CD1c-positive myeloid dendritic cell (primary cell): Measurements from ENCODE around the gene TMEM92.

Source experiments
- DNase-seq: peaks from one replicate; pipeline ENCODE4 v3.0.0-alpha.2; 2016; ENCODE audit errors: extremely low spot score

Gene TMEM92

DNA sequence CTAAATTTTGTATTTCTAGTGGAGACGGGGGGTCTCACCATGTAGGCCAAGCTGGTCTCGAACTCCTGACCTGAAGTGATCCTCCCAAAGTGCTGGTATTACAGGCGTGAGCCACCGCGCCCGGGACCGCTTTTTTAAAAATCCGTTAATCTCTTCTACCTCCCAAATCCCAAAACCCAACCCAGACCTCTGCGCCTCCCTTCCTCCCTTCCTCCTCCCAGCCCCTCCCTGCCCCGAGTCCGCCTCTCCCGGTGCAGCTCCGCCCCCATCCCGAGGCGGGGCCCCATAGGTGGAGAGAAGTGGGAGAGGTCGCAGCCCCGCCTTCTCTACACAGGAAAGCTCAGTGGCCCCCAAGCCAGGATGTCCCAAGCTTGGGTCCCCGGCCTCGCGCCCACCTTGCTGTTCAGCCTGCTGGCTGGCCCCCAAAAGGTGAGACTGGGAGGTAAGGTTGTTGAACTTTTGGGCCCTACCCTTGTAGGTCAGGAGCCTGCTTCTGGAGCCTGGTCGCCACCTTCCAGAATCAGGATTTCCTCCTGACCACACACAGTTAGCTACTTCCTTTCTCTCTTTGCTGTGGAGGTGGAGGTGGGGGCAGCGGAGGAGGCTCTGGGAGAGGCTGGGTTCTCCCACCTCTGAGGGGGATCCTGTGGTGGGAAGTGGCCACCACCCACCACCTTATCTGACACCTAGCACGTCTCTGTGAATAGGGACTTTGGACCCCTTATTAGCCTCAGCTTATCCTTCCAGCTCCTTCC, at the start of gene TMEM92:
TSS of gene TMEM92 (plus strand) at position 325 of the 755 bp plus-strand sequence. CDS start at position 361, 36 bp downstream.
- peak; percentile 9 for DNase-seq

DNA sequence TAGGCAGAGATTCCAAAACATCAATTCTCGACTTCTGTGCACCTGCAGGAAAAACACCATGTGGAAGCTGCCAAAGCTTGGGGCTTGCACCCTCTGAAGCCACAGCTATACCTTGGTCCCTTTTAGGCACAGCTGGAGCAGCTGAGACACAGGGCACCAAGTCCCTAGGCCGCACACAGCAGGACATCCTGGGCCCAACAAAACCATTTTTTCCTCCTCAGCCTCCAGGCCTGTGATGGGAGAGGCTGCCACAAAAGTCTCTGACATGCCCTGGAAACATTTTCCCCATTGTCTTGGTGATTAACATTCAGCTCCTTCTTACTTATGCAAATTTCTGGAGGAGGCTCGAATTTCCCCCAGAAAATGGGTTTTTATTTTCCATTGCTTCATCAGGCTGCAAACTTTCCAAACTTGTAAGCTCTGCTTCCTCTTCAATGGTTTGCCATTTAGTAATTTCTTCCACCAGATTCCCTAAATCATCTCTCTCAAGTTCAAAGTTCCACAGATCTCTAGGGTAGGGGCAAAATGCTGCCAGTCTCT, 48.5 kb upstream of the TMEM92 start:
- no peak for DNase-seq

DNA sequence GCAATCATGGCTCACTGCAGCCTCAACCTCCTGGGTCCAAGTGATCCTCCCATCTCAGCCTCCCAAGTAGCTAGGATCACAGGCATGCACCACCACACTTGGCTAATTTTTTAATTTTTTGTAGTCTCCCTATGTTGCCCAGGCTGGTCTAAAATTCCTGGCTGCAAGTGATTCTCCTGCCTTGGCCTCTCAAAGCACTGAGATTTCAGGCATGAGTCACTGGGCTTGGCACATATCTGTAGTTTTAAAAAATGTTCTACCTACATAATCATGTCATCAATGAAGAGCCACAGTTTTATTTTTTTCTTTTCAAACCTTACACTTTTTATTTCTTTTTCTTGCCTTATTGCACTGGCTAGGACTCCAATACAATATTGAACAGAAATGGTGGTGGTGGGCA, 39.7 kb upstream of the TMEM92 start:
- DNase-seq: no peak

DNA sequence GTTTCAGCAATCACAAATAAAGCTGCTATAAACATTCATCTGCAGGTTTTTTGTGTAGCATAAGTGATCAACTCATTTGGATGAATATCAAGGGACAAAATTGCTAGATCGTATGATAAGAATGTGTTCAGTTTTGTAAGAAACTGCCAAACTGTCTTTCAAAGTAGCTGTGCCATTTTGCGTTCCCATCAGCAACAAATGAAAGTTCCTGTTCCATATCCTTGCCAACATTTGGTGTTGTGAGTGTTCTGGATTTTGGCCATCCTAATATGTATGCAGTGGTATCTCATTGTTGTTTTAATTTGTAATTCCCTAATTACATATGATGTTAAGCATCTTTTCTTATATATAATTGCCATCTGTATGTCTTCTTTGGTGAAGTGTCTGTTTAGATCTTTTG, 36.4 kb upstream of the TMEM92 start:
- DNase-seq: no peak

DNA sequence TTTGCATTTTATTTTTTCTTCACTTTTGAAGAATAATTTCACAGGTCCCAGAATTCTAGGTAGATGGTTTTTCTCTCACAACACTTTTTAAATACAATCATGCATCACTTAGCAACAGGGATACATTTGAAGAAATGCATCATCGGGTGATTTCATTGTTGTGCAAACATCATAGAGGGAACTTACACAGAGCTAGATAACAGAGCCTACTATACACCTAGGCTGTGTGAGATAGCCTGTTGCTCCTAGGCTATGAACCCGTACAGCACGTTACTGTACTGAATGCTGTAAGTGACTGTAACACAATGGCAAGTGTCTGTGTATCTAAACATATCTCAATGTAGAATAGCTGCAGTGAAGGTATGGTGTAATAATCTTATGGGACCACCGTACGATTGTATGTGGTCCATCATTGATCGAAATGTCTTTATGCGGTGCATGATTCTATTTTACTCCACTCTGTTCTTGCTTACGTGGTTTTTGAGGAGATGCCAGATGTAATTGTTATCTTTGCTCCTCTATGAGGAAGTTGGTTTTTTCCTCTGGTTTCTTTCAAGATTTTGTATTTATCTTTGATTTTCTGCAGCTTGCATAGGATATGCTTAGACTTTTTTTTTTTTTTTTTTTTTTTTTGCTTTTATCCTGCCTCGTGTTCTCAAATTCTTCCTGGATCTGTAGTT, 35.5 kb upstream of the TMEM92 start:
- DNase-seq: no peak

DNA sequence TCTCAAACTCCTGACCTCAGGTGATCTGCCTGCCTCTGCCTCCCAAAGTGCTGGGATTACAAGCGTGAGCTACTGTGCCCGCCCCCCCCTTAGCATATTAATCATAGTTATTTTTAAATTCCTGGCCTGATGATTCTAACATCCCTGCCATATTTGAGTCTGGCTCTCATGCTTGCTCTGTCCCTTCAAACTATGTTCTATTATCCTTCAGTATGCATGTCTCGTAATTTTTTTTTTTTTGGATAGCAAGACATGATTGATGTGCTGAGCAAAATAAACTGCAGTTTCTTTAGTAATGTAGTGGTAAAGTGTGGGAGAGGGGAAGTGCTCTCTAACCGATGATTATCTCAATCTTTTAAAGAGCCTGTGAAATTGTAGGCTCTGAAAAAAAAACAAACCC, 34.3 kb upstream of the TMEM92 start:
- no peak for DNase-seq

DNA sequence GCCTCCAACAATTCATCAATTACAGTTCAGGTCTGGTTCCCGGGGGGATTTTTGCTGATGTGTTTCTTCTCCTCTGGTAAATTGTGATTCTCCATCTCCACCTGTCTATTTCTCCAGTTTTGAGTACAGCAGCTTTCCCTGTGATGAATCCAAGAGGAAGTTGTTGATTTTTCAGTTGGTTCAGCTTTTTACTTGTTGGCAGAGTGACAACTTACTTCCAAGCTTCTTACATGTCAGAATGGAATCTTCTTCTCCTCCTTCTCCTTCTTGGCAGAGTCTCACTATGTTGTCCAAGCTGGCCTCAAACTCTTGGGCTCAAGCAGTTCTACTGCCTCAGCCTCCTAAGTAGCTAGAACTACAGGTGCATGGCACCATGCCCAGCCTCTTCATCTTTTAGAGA, 33.4 kb upstream of the TMEM92 start:
- DNase-seq: no peak

DNA sequence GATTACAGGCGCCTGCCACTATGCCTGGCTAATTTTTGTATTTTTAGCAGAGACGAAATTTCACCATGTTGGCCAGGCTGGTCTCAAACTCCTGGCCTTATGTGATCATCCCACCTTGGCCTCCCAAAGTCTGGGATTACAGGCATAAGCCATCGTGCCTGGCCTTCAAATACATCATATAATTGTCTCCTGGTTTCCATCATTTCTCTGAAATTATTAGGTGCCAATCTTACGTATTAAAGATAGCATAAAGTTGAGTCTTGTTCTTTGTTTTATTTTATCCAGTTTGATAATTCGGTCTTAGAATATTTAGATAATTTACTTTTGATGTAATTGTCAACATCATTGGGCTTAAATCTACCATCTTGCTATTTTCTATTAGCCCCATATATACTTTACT, 32.8 kb upstream of the TMEM92 start:
- DNase-seq: no peak

DNA sequence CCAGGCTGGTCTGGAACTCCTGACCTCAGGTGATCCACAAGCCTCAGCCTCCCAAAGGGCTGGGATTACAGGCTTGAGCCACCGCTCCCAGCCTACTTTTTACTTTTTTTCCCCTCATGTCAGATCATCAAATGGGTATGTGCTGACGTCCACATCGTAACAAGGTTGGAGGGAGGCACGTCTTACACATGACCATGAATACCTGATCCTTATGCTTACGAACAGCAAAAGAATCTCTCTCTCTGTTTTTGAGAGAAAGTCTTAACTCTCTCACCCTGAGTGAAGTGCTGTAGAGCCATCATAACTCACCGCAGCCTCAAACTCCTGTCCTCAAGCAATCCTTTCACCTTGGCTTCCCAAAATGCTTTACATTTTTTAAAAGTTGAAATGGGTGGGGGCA, 29.5 kb upstream of the TMEM92 start:
- DNase-seq: no peak

DNA sequence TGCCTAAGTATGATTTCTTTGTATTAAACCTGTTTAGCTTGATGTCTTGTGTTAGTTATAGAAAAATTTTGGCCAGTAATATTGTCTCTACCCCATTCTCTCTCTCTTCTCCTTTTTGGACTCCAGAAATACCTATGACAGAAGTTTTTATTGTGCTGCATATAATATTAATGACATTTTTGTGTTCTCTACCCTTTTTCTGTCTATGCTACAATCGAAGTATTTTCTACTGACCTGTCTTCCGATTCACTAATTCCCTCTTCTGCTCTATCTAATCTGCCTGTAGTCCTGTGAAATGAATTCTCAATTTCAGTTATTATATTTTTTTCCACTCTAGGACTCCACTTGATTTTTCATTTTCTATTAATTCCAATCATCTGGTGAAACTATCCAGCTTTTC, 26.0 kb upstream of the TMEM92 start:
- DNase-seq: no peak

DNA sequence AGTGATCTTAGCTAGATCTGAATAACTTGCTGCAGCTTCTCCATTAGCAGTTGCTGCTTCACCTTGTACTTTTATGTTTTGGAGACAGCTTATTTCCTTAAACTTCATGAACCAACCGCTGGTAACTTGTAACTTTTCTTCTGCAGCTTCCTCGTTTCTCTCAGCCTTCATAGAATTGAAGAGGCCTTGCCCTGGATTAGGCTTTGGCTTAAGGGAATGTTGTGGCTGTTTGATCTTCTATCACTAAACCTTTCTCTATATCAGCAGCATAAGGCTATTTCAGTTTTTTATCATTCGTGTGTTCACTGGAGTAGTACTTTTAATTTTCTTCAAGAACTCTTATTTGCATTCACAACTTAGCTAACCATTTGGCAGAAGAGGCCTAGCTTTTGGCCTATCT, 21.5 kb upstream of the TMEM92 start:
- DNase-seq: no peak

DNA sequence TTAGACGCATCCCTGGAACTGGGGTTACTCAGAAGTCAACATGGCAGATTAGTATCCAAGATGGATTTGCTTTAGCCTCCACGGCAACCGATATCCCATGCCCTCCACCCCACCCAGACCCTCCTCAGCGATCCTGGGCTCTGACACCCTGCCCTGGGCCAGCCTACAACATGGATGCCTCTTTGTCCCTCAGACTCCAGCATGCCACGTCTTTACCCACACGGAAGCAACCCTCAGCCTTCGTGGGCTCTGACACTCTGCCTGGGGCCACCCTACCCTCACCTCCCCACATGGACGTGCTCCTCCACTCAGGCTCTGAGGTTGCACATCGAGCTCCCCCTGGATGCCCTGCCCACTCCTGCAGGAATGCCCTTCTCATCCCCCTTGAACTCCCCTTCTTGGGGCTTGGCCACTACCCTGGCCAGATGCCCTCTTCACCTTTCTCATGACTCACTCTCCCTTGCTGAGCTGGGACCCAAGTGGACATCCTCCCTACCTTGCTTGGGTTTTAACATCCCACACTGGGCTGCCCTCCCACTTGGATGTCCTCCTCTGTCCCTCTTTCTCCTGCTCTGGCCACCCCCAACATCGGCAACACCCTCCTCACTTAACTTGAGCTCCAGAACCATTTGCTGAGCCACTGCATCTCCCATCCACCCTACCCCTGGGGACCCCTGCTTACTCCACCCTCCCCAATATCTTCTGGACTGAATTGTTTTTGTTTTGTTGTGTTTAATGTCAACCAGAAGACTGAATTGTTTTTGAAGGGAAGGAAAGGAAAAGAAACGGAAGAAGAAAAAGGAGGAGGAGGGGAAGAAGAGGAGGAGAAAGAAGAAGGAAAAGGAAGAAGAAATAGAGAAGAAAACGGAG, 18.3 kb upstream of the TMEM92 start:
- no peak for DNase-seq

DNA sequence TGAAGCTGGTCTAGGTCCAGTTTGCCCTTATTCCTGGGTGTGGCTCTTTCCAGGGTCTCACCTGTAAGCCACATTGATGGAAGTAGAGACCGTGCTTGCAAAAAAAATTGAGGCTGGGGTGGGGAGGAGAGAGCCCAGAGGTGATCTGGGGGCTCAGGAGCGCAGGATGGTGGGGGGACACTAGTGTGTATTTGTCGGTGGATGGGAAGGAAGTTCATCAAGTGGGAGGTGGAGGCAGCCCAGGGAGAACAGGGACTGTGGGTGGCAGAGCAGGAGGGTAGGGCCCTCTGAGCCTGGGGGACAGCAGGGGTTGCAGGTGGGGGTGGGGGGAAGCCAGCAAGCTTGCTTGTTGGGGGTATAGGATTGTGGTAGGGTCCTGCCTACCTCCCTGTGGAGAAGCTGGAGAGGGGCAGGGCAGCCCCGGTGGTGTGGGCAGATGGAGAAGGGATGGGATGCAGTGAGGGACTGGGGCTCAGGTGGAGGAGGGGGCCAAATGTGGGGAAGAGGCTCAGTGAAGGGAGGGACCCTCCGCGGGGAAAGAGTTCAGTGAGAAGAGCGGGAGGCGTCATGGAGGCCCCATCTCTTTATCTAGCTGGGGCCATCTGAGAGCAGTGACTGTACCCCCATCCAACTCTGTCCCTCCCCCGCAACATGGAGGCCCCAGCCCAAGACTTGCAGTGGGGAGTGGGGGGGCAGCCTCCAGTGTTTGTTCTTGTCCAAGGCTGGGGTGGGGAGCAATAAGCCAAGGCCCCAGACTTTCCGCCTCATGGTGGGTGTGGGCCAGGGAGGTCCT, 17.2 kb upstream of the TMEM92 start:
- DNase-seq: no peak

DNA sequence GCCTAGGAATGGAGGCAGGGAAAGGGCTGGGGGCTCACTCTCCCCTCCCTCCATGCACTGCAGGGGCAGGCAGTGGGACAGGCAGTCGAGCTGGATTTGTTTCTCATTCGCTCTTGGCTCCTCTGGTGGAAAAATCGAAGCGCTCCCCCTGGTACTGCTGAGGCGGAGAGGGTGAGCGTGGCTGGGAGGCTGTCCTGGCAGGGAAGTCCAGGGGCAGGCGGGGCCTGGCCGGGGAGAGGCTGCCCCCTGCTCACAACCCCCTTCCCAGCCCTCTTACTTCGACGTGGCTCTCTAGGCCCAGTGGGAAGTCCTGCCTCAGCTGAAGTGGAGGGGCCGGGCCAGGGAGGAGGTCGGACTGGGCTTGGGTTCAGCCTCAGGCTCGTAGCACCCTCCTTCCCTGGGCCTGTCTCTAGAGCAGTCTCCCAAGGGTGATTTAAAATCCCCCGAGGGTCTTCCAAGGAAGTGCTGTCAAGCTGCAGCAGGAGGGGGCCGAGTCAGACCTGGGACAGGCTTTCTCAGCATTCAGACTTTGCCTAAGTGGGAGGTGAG, 16.5 kb upstream of the TMEM92 start:
- DNase-seq: no peak

DNA sequence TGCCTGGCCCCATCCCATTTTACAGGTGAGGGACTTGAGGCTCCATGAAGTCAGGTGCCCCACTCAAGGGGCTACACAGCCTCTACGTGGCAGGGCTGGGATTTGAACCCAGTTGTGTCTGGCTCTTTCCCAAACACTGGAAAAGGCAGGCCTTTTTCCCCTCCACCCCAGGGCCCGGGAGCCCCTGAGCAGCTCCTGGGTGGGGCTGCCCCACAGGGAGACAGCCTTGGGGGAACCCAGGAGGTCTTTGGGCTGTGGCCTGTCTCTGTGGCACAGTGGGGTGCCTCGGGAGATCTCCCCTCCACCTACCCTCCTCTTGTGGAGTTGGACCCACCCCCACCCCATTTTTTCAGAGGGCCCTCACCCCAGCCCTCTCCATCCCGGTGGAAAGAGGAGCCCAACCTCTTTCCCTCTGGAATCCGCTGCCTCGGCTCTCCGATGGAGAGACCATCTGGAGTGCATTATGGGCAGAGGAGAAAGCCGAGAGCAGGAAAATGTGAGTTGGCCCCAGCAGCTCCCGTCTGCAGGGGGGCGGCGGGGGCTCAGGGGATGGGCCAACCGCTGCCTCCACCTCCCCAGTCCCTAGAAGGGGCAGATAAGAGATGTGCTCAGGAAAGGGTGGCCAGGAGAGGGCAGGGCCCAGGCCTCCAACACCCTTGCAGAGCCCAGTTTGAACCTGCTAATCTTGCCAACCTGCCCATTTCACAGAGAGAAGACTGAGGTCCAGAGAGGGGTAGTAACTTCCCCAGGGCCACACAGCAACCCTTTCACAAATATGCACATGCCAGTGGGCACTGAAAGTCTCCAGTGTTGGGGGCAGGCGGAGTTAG, 15.4 kb upstream of the TMEM92 start:
- no peak for DNase-seq

DNA sequence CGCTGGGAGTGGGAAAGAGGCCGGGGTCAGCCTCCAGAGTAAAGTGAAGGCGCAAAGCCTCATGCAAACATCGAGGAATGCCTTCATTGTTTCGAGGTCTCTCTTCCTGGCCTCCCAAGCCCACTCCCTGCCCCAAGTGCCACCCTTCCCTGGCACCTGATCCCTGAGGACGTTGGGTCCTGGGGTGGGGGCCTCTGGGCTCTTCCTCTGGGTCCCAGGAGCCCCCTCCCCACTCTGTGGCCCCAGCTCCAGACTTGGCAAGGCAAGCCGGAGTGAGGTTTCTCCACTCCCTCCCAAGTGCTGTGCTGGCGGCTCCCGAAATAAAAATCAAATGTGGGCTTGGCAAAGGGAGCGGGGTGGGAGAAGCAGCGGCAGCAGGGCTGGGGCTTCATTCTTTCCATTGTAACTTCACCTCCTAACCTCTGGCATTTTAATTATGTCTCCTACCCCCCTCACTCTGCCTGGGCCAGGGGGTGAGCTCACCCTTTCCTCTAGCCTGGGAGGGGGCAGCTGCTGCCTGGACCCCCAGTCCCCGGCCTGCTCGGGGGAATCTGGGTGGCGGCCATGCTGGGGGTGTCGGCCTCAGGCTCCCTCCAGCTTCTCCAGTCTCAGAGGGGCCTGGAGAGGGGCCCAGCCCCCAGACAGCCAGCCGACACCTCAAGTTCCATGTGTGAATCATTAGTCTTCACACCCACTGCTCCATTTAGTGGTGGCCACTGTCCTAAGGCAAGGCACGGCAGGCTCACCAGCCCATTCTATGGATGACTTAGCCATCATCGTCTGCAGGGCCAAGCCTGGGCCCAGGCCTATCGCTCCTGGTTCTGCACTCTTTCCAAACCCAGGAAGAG, 14.6 kb upstream of the TMEM92 start:
- DNase-seq: no peak

DNA sequence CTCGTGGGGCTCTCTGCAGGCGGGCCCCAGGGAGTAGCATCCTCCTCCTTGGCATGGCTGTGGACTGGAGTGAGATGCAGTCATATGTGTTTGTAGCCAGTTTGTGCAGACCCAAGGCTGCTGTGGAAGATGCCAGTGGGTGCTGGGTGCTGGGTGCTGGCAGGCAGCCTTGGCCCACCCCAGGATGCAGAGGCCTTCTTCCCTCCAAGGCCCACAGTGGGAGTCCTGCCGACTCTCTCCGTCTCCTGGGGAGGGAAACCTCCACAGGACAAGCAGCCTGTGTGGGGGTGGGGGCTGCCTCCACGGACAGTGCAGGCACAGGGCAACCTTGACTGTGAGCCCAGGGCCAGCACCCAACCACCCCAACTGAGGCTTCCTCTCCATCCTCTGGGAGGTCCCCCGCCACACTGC, 13.8 kb upstream of the TMEM92 start:
- no peak for DNase-seq

DNA sequence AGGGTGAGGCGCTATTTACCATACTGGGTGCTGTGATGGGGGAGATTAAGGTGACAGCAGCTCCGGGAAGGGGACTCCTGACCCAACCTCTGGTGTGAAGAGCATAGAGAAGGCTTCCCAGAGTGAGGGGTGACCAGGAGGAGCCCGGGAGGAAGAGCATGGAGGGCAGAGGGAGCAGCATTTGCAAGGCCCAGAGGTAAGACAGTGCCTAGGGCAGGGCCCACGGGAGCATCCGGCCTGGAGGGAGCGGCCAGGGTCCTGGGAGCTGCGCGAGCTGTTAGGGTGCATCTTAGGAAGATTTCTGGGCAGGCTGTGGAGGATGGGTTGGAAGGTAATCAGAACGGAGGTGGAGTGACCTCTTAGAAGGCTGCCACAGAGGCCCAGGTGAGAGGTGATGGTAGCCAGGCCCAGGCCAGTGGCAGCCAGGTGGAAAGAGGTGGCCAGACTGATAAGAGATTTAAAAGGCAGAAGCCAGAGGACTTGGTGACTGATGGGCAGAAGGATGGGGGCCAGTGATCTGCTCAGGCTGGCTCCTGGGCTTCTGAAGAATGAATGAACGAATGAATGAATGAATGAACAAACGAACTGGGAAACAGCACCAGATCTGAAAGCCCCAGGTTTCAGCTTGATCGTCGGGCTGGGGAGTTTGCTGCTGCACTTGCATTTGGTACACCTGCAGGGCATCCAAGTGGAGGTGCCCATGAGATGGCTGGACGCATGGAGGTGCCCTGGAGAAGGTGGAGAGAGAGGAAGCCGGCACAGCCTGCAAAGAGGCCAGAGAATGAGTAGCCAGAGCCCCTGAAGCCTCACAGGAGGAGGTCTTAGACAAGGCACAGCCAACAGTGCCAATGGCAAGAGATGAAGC, 13.0 kb upstream of the TMEM92 start:
- DNase-seq: no peak
